Measurements from ENCODE around the gene RBM33.

The RBM33 gene

GRCh38 chr7:155662343-155663043 is 18.0 kb downstream of the RBM33 start:
- Histone ChIP-seq H3K79me1 (ENCODE audit: low read depth, low read length) (peaks cover 8% of the 10 kb centered on the region), H3K4ac (ENCODE audit: low read length) (no peak overlapping the region), H3K9me3 (replicated peaks in 1 of 2; ENCODE audit: control insufficient read depth in 2 of 2, insufficient read depth in 1 of 2, low read depth in 1 of 2, low read length in 2 of 2) (peaks cover 3 to 34% of the 10 kb centered on the region in 2 donors), H3K23ac (ENCODE audit: low read depth, low read length, poor library complexity) (no peak overlapping the region), H3K14ac (ENCODE audit: low read length) (no peak overlapping the region), H2BK120ac (ENCODE audit: low read depth, low read length) (no peak overlapping the region), H3K27ac (replicated peaks; ENCODE audit: low read length) (no peak overlapping the region), H2BK15ac (ENCODE audit: low read length) (no peak overlapping the region), H4K8ac (ENCODE audit: low read depth, low read length) (no peak overlapping the region), H3K9ac (ENCODE audit: low read depth, low read length, poor library complexity) (no peak overlapping the region), H2BK5ac (ENCODE audit: low read length) (no peak overlapping the region), H2AK5ac (ENCODE audit: low read depth, low read length) (no peak overlapping the region), H3K4me1 (ENCODE audit: control insufficient read depth in 2 of 2, insufficient read depth in 1 of 2, low read depth in 1 of 2, low read length in 2 of 2) (no peaks in the 10 kb centered on the region), H3K4me2 (ENCODE audit: insufficient read depth, low read length, poor library complexity, severe bottlenecking) (no peak overlapping the region), H3K4me3 (ENCODE audit: low read length in 2 of 2) (no peak overlapping the region), H3K36me3 (replicated peaks in 1 of 2; ENCODE audit: control insufficient read depth in 2 of 2, insufficient read depth in 2 of 2, low read length in 2 of 2) (peaks cover 0 to 40% of the 10 kb centered on the region in 2 donors), H4K91ac (ENCODE audit: low read depth, low read length, poor library complexity) (no peak overlapping the region), H3K27me3 (ENCODE audit: control insufficient read depth in 3 of 3, insufficient read depth in 3 of 3, low read depth in 1 of 3, low read length in 3 of 3) (no peaks in the 10 kb centered on the region), H2BK12ac (ENCODE audit: low read length) (no peak overlapping the region), H2AFZ (ENCODE audit: low read length) (no peak overlapping the region), H3K18ac (ENCODE audit: low read length) (no peak overlapping the region)
- DNase-seq (ENCODE audit: low spot score): no peak
- no CpG with 5 or more reads among the region's 5 CpGs for WGBS, 2 donors (ENCODE audit: extremely low coverage in 2 of 2, insufficient read length in 2 of 2, insufficient replicate concordance in 1 of 2)

- WGBS, 2 donors (ENCODE audit: extremely low coverage in 2 of 2, insufficient read length in 2 of 2, insufficient replicate concordance in 1 of 2): no CpG with 5 or more reads among the region's 4 CpGs
- H3K14ac ChIP-seq (ENCODE audit: low read length): no peak overlapping the region
- H3K4me3 ChIP-seq (ENCODE audit: low read length in 2 of 2): no peak overlapping the region
- no peak overlapping the region for H4K91ac ChIP-seq (ENCODE audit: low read depth, low read length, poor library complexity)
- H2BK12ac ChIP-seq (ENCODE audit: low read length): no peak overlapping the region
- no peak for DNase-seq (ENCODE audit: low spot score)
- H3K4ac ChIP-seq (ENCODE audit: low read length): no peak overlapping the region
- H3K27me3 ChIP-seq (ENCODE audit: control insufficient read depth in 3 of 3, insufficient read depth in 3 of 3, low read depth in 1 of 3, low read length in 3 of 3): no peaks in the 10 kb centered on the region
- H3K18ac ChIP-seq (ENCODE audit: low read length): no peak overlapping the region
- no peak overlapping the region for H4K8ac ChIP-seq (ENCODE audit: low read depth, low read length)
- no peak overlapping the region for H2AK5ac ChIP-seq (ENCODE audit: low read depth, low read length)
- H2BK15ac ChIP-seq (ENCODE audit: low read length): no peak overlapping the region
- no peak overlapping the region for H3K27ac ChIP-seq (replicated peaks; ENCODE audit: low read length)
- no peak overlapping the region for H3K9ac ChIP-seq (ENCODE audit: low read depth, low read length, poor library complexity)
- no peak overlapping the region for H3K4me2 ChIP-seq (ENCODE audit: insufficient read depth, low read length, poor library complexity, severe bottlenecking)
- H3K23ac ChIP-seq (ENCODE audit: low read depth, low read length, poor library complexity): no peak overlapping the region
- H2AFZ ChIP-seq (ENCODE audit: low read length): no peak overlapping the region
- no peaks in the 10 kb centered on the region for H3K4me1 ChIP-seq (ENCODE audit: control insufficient read depth in 2 of 2, insufficient read depth in 1 of 2, low read depth in 1 of 2, low read length in 2 of 2)
- H3K79me1 ChIP-seq (ENCODE audit: low read depth, low read length): peaks cover 8% of the 10 kb centered on the region
- no peak overlapping the region for H2BK5ac ChIP-seq (ENCODE audit: low read length)
- peaks cover 3 to 29% of the 10 kb centered on the region in 2 donors for H3K9me3 ChIP-seq (replicated peaks in 1 of 2; ENCODE audit: control insufficient read depth in 2 of 2, insufficient read depth in 1 of 2, low read depth in 1 of 2, low read length in 2 of 2)
- no peak overlapping the region for H2BK120ac ChIP-seq (ENCODE audit: low read depth, low read length)
- H3K36me3 ChIP-seq (replicated peaks in 1 of 2; ENCODE audit: control insufficient read depth in 2 of 2, insufficient read depth in 2 of 2, low read length in 2 of 2): peaks cover 0 to 55% of the 10 kb centered on the region in 2 donors
These were observed 19.5 kb downstream of the RBM33 start for GRCh38 chr7:155663937-155664336.

DNA sequence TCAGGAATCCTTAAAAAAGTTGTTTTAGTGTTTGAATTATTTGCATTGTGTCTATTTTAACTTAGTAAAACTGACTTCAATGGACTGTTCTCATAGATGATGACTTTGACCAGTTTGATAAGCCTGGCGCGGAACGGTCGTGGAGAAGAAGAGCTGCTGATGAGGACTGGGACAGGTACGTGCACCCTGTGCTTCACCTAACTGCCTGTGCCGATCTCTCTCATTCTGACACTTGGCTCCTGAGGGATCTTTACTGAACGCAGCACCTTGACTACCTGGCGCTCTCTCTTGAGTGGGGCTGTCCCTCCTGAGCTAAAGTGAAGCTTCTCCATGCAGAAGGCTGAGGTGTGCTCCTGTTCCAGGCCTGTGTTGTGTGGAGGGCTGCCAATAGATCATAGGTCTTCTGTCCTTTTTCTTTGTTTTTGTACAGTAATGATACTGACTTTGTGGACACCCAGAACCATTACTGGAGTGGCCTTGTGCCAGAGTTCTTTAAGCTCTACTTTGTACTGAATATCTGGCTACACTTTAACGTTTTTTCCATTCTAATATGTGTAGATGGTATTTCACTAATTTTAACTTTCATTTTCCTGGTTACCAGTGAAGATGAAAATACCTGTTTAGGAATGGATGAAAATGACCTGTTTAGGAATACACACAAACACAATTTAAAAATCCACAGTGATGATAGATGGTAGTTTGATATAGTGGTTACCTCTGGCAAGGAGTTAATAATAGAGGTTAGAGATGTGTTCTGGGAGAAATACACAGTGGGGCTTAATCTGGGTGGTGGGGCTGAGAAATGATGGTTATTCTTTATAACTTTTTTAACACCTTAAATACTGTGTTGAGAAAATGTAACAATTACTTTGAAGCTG is 20.9 kb downstream of the RBM33 start:
- no peak overlapping the region for H3K9ac ChIP-seq (ENCODE audit: low read depth, low read length, poor library complexity)

DNA sequence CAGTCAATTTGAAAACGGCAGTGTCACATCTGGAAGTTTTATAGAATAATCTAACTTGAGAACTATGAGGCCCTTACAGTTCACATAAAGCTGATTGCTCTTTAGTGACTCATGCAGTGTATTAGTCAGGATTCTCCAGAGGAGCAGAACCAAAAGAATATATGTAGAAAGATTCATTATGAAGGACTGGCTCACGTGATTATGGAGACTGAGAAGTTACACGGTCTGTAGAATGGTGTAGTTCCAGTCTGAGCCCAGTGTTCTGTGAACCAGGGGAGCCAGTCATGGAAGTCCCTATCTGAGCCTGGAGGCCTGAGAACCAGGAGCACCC is 21.5 kb downstream of the RBM33 start:
- Histone ChIP-seq H2BK120ac (ENCODE audit: low read depth, low read length) (no peak overlapping the region), H3K4me2 (ENCODE audit: insufficient read depth, low read length, poor library complexity, severe bottlenecking) (no peak overlapping the region), H2BK15ac (ENCODE audit: low read length) (no peak overlapping the region), H3K14ac (ENCODE audit: low read length) (no peak overlapping the region), H3K4me1 (ENCODE audit: control insufficient read depth in 2 of 2, insufficient read depth in 1 of 2, low read depth in 1 of 2, low read length in 2 of 2) (no peaks in the 10 kb centered on the region), H3K27me3 (ENCODE audit: control insufficient read depth in 3 of 3, insufficient read depth in 3 of 3, low read depth in 1 of 3, low read length in 3 of 3) (no peaks in the 10 kb centered on the region), H4K8ac (ENCODE audit: low read depth, low read length) (no peak overlapping the region), H3K79me1 (ENCODE audit: low read depth, low read length) (peaks cover 8% of the 10 kb centered on the region), H2AFZ (ENCODE audit: low read length) (no peak overlapping the region), H3K36me3 (replicated peaks in 1 of 2; ENCODE audit: control insufficient read depth in 2 of 2, insufficient read depth in 2 of 2, low read length in 2 of 2) (peaks cover 0 to 54% of the 10 kb centered on the region in 2 donors), H2BK5ac (ENCODE audit: low read length) (no peak overlapping the region), H3K23ac (ENCODE audit: low read depth, low read length, poor library complexity) (no peak overlapping the region), H4K91ac (ENCODE audit: low read depth, low read length, poor library complexity) (no peak overlapping the region), H2BK12ac (ENCODE audit: low read length) (no peak overlapping the region), H3K18ac (ENCODE audit: low read length) (no peak overlapping the region), H3K4ac (ENCODE audit: low read length) (no peak overlapping the region), H3K9me3 (replicated peaks in 1 of 2; ENCODE audit: control insufficient read depth in 2 of 2, insufficient read depth in 1 of 2, low read depth in 1 of 2, low read length in 2 of 2) (peaks cover 0 to 10% of the 10 kb centered on the region in 2 donors), H2AK5ac (ENCODE audit: low read depth, low read length) (no peak overlapping the region), H3K4me3 (ENCODE audit: low read length in 2 of 2) (no peak overlapping the region), H3K9ac (ENCODE audit: low read depth, low read length, poor library complexity) (no peak overlapping the region), H3K27ac (replicated peaks; ENCODE audit: low read length) (no peak overlapping the region)
- no peak for DNase-seq (ENCODE audit: low spot score)
- WGBS, 2 donors (ENCODE audit: extremely low coverage in 2 of 2, insufficient read length in 2 of 2, insufficient replicate concordance in 1 of 2): no CpG with 5 or more reads among the region's 3 CpGs

More for the DNA sequence above, 20.9 kb downstream of the RBM33 start:
- Histone ChIP-seq H2AFZ (ENCODE audit: low read length) (no peak overlapping the region), H3K14ac (ENCODE audit: low read length) (no peak overlapping the region), H3K4me3 (ENCODE audit: low read length in 2 of 2) (no peak overlapping the region), H3K27ac (replicated peaks; ENCODE audit: low read length) (no peak overlapping the region), H4K91ac (ENCODE audit: low read depth, low read length, poor library complexity) (no peak overlapping the region), H3K23ac (ENCODE audit: low read depth, low read length, poor library complexity) (no peak overlapping the region), H3K36me3 (replicated peaks in 1 of 2; ENCODE audit: control insufficient read depth in 2 of 2, insufficient read depth in 2 of 2, low read length in 2 of 2) (peaks cover 0 to 51% of the 10 kb centered on the region in 2 donors), H2AK5ac (ENCODE audit: low read depth, low read length) (no peak overlapping the region), H2BK15ac (ENCODE audit: low read length) (no peak overlapping the region), H3K9me3 (replicated peaks in 1 of 2; ENCODE audit: control insufficient read depth in 2 of 2, insufficient read depth in 1 of 2, low read depth in 1 of 2, low read length in 2 of 2) (peaks cover 0 to 15% of the 10 kb centered on the region in 2 donors), H2BK5ac (ENCODE audit: low read length) (no peak overlapping the region), H2BK120ac (ENCODE audit: low read depth, low read length) (no peak overlapping the region), H3K4me1 (ENCODE audit: control insufficient read depth in 2 of 2, insufficient read depth in 1 of 2, low read depth in 1 of 2, low read length in 2 of 2) (no peaks in the 10 kb centered on the region), H3K79me1 (ENCODE audit: low read depth, low read length) (peaks cover 8% of the 10 kb centered on the region), H4K8ac (ENCODE audit: low read depth, low read length) (no peak overlapping the region), H3K18ac (ENCODE audit: low read length) (no peak overlapping the region), H3K4ac (ENCODE audit: low read length) (no peak overlapping the region), H3K27me3 (ENCODE audit: control insufficient read depth in 3 of 3, insufficient read depth in 3 of 3, low read depth in 1 of 3, low read length in 3 of 3) (no peaks in the 10 kb centered on the region), H2BK12ac (ENCODE audit: low read length) (no peak overlapping the region), H3K4me2 (ENCODE audit: insufficient read depth, low read length, poor library complexity, severe bottlenecking) (no peak overlapping the region)
- no peak for DNase-seq (ENCODE audit: low spot score)
- no CpG with 5 or more reads among the region's 9 CpGs for WGBS, 2 donors (ENCODE audit: extremely low coverage in 2 of 2, insufficient read length in 2 of 2, insufficient replicate concordance in 1 of 2)
